AG04450 (cell line): ENCODE data around the gene TNFRSF25. TPM values are rescaled to one million over a fixed set of nuclear protein-coding genes. Genes with fewer than 3 reads are reported as not detected.
"Not testable (repeated sequence)": the region's sequence is repeated elsewhere in the genome, so short reads cannot be mapped to it uniquely, and the experiment has no call there.

Experiments
- CTCF ChIA-PET: fragments of 300-600, 350-600 bp; formaldehyde crosslinking; extraction: SDS; loops from one replicate; lab custom pipeline; 2022; ENCODE audit warnings: antibody characterized with exemption, inconsistent platforms; lab: Charles Lee
- POLR2A ChIA-PET: fragments of 350-600 bp; formaldehyde crosslinking; extraction: SDS; loops from one replicate; lab custom pipeline; 2021; ENCODE audit warnings: antibody characterized with exemption, inconsistent platforms; lab: Yijun Ruan, JAX
- DNase-seq: peaks from one replicate; pipeline ENCODE4 v3.0.0-alpha.2; 2011; ENCODE audit warnings: low read depth, low spot score
- H3K27ac ChIP-seq: one replicate; pipeline ENCODE4 v1.5.1; 2012; ENCODE audit warnings: low read depth, low read length, control low read depth
- H3K27me3 ChIP-seq: one replicate; pipeline ENCODE4 v1.6.0; 2012; ENCODE audit warnings: low read length; ENCODE audit not compliant: control insufficient read depth, insufficient read depth
- H3K4me3 ChIP-seq: 2 replicates; pipeline ENCODE4 v1.5.1; 2011; ENCODE audit warnings: mild to moderate bottlenecking, low read depth, low read length, control low read depth
- H3K9me3 ChIP-seq: 2 replicates; pipeline ENCODE4 v1.5.1; 2012; ENCODE audit warnings: low read length; ENCODE audit not compliant: control insufficient read depth, insufficient read depth
- CTCF ChIP-seq: IDR thresholded peaks from 2 replicates; pipeline ENCODE4 v1.5.1; 2011; ENCODE audit warnings: low read depth, low read length, control low read depth, inconsistent platforms
- polyA plus RNA-seq: library from polyadenylated mRNA; depleted of rRNA; stranded (reverse); fragments of >200 nt; gene quantifications from 2 replicates; pipeline ENCODE4 v1.2.3, GENCODE V29; 2011

The TNFRSF25 gene
- polyA plus RNA-seq, 1 experiment, result 2.7 TPM

GRCh38 chr1:6435547-6435946, 30.4 kb downstream of the TNFRSF25 start:
- Histone ChIP-seq H3K9me3 (no peaks in the 10 kb centered on the region), H3K27me3 (peaks cover 20% of the 10 kb centered on the region), H3K27ac (no peak overlapping the region), H3K4me3 (no peak overlapping the region)
- CTCF ChIA-PET, result no interaction called here
- DNase-seq, result no peak
- TF ChIP-seq CTCF, result no peak
- POLR2A ChIA-PET, result no interaction called here

- no peaks in the 10 kb centered on the region for H3K9me3 ChIP-seq
- ChIA-PET POLR2A (no interaction called here), CTCF (no interaction called here)
- peaks cover 24% of the 10 kb centered on the region for H3K27me3 ChIP-seq
- no peak for TF ChIP-seq CTCF
- no peak for DNase-seq
- no peak overlapping the region for H3K27ac ChIP-seq
- no peak overlapping the region for H3K4me3 ChIP-seq
These were observed 30.8 kb downstream of the TNFRSF25 start for GRCh38 chr1:6435129-6435528.

GRCh38 chr1:6434186-6434585, 31.8 kb downstream of the TNFRSF25 start:
- DNase-seq, result no peak
- peaks cover 24% of the 10 kb centered on the region for H3K27me3 ChIP-seq
- no peaks in the 10 kb centered on the region for H3K9me3 ChIP-seq
- CTCF ChIA-PET, result no interaction called here
- H3K4me3 ChIP-seq, result no peak overlapping the region
- no peak overlapping the region for H3K27ac ChIP-seq
- TF ChIP-seq CTCF, result no peak
- POLR2A ChIA-PET, result no interaction called here

- not testable (repeated sequence) for DNase-seq
- CTCF ChIA-PET, result interaction anchor here (0.6 to 2.3 kb wide), 2 partner anchors 7 to 186 kb away, joined by 8 to 12 read pairs; no protein-coding TSS in a partner anchor
These were observed 34.1 kb downstream of the TNFRSF25 start for GRCh38 chr1:6431645-6432579.

GRCh38 chr1:6429660-6430411, 36.1 kb downstream of the TNFRSF25 start:
- not testable (repeated sequence) for H3K9me3 ChIP-seq, H3K4me3 ChIP-seq, H3K27ac ChIP-seq, DNase-seq
- ChIA-PET POLR2A (interaction anchor here (0.7 kb wide), 1 partner anchor 74 kb away, joined by 3 read pairs; no protein-coding TSS in a partner anchor), CTCF (interaction anchor here (0.9 to 2.3 kb wide), 2 partner anchors 8 to 9 kb away, joined by 3 to 8 read pairs; no protein-coding TSS in a partner anchor)
- peaks cover 52% of the 10 kb centered on the region for H3K27me3 ChIP-seq

More at GRCh38 chr1:6431645-6432579, 34.1 kb downstream of the TNFRSF25 start:
- H3K4me3 ChIP-seq, H3K9me3 ChIP-seq, H3K27ac ChIP-seq: not testable (repeated sequence)
- peaks cover 36% of the 10 kb centered on the region for H3K27me3 ChIP-seq
- POLR2A ChIA-PET, result interaction anchor here (0.7 kb wide), 1 partner anchor 24 kb away, joined by 3 read pairs; no protein-coding TSS in a partner anchor

GRCh38 chr1:6428453-6428852, 37.5 kb downstream of the TNFRSF25 start:
- H3K27ac ChIP-seq, H3K4me3 ChIP-seq, H3K9me3 ChIP-seq, POLR2A ChIA-PET, DNase-seq: not testable (repeated sequence)
- CTCF ChIA-PET, result interaction anchor here (0.6 to 0.9 kb wide), 2 partner anchors 9 to 15 kb away, joined by 3 read pairs; no protein-coding TSS in a partner anchor
- peaks cover 54% of the 10 kb centered on the region for H3K27me3 ChIP-seq
